ENCODE measurements around the gene MC4R.

- TF ChIP-seq CTCF (IDR thresholded peaks at IDR 0.05; ENCODE audit: borderline replicate concordance, extremely low read depth, low read length, poor library complexity, severe bottlenecking), result no peak
- TF ChIP-seq EZH2 (IDR thresholded peaks at IDR 0.05; ENCODE audit: borderline replicate concordance, low read depth, low read length, severe bottlenecking), result no peak
Observed at GRCh38 chr18:60350941-60351340, 21.6 kb downstream of the MC4R start.
